Measurements from ENCODE around the gene PRR5L.

The PRR5L gene

DNA sequence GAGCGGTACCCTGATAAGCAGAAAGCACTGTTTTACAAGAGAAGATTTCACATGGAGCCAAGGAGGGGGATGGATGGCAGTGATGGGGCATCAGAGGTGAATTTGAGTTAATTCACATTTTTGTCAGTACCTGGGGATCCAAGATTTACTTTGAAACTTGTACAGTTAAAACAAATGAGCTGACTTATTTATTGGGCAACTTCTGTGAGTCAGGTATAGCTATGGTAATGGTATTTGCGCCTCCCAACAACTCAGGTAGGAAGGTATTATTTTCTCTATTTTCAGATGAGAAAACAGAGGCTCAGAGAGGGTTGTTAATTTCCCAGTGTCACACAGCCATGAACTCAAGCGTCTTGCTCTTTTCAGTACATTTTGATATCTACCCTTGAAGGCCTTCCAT lies 83.6 kb downstream of the PRR5L start:
- FAIRE-seq = no peak

DNA sequence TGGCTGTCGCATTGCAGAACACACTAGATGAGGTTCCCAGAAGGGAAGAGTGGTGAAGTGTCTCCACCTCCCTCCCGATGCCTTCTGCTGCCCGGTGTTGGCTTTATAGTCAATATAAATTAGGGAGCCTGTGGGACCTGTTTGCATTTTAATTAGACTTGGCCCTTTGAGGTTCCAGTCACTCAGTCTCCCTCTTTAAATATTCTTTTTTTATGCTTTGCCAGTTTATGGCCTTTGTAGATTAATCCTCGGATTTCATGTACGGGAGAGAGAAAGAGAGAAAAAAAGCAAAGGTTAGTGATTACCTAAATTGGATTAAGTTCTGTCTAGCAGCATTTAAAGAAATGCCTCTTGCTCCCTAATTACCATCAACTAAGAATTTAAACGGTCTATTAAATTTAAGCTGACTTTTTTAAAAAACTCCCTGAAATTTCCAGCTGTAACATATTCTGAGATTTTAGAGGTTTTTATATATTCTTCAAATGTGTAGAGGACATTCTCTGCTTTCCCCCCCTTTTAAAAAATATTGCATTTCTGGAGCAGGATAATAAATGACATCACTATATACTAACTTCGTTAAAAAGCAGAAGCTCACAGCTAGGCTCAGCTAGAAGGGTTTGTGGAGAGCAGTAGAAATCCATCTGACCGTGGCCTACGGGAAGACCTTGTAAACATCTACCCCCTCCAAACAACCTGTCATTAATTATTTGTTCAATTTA lies 84.4 kb downstream of the PRR5L start:
- FAIRE-seq = no peak

DNA sequence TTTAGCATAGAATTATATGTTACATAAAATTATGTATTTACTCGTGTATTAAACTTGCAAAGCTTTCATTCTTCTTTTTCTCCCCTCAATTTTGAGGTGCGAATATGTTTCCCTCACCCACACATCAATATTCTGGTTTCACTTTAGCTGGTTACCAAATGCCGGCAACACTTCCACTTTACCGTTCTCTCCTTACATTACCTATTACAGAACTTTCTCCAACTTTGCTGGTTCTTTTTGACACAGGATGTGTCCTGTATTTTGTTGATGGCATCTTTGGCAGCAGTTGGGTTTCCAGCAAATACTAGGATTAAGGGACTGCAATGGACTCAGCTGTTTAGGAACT lies 84.9 kb downstream of the PRR5L start:
- FAIRE-seq = no peak

DNA sequence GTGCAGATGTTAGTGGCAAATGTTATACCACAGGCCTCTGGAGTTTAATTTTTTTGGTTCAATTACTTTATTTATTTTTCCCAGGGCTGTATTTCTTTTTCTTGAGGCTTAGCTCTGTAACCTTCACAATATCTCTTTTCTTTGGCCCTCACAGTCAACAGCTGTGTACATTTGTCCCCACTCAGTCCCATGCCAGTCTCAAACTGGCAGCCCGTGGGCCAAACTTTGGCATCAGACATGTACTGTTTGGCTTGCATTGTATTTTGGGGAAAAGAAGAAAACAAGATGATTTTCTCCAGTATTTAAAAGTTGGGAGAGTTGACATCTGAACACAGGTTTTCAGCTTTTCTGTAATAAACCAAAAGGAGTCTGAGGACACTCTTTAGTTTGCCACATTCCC lies 87.1 kb downstream of the PRR5L start:
- no peak for FAIRE-seq

DNA sequence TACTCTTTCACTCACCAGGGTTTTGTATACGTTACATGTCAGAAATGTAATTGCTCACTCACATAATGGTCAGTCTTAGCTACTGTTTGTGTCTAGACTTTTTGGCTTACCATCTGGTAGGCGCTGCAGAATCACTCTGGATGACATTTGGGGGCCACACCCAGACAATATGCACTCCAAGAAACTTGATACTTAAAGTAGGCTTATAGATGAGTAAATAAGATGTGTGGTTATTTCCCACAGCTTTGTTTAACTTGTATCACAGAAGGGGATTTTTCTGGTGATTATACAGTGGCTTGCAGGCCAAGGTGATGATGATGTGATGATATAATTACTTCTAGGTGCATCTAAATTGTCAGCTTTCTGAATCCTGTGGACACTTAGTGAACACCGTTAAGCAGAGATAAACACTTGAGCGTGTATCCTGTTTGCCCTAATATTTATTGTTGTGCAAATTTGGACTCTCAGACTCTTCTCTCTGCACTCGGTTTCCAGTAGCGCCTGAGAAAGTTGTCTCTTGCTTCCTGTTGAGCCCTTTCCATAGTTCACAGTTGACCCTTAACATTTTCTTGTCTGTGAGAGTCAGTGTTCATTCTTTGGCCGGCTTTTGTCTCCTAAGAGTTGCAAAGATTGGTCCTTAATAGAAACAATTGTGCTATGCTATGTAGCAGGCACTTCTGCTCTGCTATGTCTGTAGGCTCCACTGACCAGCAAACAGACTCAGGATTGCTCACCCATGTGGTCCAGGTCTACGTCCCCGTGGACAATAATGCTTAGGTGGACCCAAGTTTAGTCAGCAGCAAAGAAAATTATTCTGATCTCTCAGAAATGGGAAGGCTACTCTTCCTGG lies 89.3 kb downstream of the PRR5L start:
- no peak for FAIRE-seq

DNA sequence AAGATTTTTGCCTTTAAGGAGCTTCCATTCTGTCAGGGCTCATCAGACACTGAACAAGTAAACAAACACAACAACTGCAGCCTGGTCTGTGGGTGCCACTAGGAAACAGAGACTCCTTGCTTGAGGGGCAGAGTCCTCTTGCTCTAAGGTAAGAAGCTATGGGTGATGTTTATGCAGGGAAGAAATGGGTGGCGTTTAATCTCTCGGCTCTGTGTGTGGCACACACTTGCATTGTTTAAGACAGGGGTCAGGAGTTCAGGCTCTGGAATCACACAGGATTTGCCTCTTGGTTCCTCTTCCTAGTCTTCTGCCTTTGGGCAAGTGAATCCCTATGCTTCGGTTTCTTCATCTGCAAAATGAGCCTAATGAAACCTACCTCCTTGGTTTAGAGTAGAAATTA lies 90.3 kb downstream of the PRR5L start:
- no peak for FAIRE-seq

DNA sequence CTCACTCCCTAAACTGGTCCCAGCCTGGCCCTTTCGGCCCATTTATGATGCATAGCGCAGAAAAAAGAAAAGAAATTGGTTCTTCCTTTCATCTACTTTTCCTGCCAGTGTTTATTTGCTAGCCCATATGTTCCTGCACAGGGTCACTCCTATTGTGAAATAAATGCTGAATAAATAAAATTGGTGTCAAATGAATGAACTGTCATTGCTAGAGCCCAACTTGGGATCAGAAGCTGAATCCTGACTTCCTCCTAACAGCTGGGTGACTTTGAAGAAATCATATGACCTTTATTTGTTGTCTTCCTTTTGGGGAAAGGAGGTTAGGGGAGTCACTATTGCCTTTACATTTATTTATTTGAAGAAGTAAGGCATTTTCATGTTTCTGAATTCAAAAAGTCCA lies 92.0 kb downstream of the PRR5L start:
- no peak for FAIRE-seq

DNA sequence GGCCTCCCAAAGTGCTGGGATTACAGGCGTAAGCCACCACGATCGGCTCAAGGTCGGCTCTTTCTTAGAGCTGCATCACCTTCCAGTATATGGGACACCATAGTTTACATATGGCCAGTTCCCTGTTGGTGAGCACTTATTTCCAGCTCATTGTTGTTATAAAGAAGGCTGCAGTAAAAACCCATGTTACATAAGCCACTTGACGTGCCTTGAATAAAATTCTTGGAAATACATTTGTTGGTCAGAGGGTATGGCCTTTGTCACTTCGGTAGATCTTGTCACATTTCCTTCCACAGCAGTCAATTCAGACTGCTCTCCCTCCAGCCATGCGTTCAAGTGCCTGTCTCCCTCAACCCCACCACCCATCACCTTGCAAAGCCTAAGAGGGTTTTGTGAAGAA lies 92.9 kb downstream of the PRR5L start:
- no peak for FAIRE-seq

DNA sequence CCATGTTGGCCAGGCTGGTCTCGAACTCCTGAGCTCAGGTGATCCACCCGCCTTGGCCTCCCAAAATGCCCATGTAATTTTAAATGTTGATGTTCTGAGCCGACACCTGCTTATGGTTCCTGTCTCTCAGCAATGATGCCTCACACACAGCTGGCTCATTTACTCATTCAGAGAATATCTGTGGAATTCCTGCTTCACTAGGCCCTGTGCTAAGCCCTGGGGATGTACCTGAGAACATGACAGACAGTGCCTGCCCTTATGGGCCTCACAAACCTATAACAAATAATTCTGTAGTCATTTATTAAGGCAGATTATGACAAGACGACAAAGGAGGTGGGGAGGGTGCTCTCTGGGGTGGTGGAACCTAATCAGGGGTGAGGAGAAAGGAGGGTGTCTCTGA lies 93.7 kb downstream of the PRR5L start:
- FAIRE-seq = no peak

DNA sequence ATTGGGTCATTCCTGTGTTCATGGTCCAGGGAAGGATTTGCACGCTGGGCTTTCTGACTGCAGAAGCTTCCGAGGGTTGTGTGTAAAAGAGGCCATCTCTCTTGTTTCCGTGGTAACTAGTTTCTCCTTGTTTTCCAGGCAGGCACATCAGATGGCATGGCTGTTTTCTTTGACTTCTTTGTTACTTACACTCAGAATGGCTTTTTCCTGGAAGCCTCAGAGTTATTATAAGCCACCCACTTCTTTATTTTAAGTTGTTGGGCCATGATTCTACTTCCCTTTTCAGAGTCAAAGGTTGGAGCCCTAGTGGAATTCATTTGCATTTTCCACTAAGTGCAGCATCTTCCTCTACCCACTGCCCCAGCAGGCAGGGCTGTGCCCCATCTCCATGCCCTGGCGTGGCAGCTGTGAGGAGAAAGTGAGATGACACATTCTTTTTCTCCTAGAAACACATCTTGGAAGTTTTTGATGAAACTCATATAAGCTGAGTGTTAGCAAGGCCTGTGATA lies 94.9 kb downstream of the PRR5L start:
- FAIRE-seq = no peak

DNA sequence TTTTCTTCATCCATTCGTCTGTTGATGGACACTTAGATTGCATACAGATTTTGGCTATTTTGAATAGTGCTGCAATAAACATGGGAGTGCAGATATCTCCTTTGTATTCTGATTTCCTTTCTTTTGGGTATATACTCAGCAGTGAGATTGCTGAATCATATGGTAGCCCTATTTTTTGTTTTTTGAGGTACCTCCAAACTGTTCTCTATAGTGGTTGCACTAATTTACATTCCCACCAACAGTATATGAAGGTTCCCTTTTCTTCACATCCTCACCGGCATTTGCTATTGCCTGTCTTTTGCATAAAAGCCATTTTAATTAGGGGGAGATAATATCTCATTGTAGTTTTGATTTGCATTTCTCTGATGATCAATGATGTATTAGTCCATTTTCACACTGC lies 96.1 kb downstream of the PRR5L start:
- FAIRE-seq = no peak

DNA sequence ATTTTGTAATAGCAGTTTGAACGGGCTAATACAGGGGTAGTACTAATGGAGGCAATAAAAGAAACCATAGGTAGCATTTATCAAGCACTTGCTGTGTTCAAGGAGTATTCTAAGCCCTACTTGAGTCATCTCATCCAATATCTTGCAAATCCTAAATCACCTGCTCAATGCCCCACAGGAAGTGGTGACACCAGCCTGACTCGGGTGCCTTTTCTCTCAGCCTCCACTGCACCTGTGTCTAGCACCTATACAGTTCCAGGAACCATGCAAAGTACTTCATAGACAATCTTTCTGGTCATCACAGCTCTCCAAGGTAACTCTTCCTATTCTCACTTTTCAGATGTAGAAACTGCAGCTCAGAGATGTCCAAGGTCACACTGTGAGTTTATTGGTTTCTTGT lies 98.0 kb downstream of the PRR5L start:
- FAIRE-seq = no peak

DNA sequence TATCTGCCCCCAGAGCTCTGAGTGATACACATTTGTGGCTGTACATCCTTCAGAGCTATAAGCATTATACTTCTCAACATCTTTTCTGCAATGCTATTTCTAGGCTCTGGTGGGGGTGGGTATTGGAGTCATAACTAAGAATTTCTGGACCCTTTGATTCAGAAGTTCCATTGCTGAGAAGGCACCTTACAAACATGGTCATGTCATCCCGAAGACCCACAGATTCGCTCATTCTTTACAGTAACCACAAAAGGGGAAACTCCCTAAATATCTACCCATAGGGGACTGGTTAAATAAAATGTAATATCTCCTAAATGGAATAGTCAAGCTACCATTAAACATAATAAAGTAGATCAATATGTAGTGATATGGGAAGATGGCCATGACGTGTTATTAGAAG lies 98.8 kb downstream of the PRR5L start:
- no peak for FAIRE-seq

DNA sequence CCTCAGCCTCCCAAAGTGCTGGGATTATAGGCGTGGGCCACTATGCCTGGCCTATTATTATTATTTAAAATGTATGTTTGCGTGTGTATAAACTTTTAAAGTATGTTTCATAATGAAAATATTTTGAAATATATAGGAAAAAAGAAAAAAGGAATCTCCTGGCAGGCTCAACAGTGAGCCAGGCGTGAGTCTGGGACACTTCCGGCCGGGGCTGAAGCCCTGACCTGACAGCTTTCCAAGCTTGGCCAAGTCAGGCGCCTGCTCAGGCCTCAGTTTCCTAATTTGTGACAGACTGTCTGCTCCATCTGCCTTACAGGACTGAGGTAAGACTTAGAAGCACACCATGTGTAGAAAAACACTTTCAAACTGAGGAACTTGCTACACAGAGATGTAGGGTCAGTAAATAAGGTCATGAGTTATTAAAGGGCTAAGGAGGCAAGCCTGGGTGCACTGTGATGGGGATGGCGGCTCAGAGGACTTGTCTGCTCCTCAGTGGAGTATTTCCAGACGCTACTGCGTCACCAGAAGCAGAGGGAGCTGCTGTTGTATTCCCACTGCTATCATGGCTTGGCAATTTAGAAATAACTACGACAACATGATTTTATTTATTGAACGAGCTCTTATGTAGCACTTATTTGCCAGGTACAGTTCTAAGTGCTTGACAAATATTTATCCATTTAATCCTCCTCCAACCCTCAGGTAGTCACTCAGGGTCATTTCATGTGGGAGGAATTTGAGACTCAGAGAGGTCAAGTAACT lies 100.1 kb downstream of the PRR5L start:
- no peak for FAIRE-seq

DNA sequence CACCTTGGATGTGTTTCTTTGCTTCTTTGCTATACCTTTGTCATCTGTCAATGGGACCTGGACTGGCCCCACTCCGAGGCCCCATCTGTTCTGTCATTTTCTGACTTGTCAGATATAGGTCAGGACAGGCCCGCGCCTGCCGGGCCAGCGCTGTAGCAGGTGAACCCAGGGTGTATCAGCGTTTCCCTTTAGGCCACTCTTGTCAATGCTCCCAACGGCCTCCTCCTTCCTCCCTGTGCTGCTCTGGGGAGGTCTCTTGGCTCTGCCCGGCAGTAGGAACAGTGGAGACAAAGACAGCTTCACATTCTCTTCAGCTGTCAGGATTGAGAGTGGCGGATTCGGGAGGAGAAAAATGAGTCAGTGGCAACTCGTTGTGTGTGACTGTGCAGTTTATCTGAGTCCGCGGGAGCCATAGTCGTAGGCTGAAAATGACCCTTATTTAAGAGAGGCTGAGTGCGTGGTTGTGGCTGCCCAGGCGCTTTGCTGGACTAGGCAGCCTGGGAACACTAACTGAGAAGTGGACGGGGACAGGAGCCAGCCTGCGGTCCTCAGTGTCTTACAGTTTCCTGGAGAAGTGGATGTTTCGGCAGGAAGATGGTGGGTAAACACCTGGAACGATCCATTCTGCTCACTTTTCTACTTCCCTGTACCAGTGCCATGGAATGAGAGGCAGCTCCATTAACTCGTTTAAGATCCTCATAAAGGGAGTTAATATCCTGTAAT lies 102.3 kb downstream of the PRR5L start:
- no peak for FAIRE-seq

DNA sequence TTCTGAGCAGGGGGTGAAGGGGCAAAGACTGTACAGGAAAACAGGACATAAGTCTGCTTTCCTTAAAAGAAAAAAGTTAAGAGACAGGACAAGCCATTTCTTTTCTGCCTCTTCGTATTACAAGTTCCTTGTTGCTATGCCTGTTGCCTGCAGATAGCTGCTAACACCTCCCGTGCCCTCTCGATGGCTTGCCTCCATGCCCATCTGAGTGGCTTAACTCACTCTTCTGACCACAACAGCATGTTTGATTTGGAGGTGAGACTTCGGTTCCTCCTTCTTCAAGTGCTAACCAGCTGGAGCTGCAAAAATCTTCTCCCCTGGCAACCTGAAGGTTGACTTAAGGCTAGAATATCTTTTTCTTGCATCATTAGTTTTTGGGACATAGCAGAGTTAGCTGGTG lies 103.1 kb downstream of the PRR5L start:
- no peak for FAIRE-seq

DNA sequence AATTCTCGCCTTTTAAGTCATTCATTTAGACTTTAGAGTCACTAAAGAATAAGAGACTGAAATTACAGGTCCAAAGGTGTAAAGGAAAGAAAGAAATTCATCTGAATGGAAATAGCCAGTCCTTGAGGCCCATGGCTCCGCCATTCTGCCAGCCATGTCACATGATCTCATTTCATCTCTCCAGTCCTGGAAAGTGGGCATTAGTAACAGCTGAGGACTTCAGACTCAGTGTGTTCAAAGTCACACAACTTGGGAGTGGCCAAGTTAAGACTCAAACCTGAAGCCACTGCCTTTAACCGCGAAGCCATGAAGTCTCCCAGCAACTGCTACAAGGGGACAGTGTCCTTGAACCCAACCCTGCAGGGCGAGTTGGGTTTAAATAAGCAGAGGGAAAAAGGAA lies 103.7 kb downstream of the PRR5L start:
- FAIRE-seq = no peak

DNA sequence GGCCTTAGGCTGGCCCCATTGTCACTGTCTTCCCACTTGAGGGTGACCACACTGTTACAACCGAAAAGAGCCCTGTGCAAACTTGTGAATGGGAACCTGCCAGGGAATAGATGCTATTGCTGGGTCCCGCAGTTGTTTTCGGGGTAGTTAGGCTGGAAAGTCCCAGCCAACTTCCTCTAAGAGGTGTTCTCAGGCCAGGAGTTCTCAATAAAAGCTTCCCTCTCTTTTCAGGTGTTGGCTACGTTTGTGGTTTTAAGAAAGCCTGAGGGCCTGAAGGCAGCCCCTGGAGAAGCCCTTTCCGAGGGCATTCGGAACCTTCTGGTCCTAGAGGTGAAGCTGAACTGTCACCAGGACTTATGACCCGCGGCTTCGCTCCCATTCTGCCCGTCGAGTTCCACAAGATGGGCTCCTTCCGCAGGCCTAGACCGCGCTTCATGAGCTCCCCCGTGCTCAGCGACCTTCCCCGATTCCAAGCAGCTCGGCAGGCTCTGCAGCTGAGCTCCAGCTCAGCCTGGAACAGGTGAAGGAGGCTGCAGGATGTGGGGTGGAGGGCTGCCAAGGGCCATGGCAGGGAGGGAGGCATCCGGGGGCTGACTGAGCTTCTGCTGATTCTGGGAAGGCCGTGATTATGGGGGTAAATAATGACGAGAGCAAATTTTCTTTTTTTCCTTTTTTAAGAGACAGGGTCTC lies 104.8 kb downstream of the PRR5L start:
- FAIRE-seq = no peak

DNA sequence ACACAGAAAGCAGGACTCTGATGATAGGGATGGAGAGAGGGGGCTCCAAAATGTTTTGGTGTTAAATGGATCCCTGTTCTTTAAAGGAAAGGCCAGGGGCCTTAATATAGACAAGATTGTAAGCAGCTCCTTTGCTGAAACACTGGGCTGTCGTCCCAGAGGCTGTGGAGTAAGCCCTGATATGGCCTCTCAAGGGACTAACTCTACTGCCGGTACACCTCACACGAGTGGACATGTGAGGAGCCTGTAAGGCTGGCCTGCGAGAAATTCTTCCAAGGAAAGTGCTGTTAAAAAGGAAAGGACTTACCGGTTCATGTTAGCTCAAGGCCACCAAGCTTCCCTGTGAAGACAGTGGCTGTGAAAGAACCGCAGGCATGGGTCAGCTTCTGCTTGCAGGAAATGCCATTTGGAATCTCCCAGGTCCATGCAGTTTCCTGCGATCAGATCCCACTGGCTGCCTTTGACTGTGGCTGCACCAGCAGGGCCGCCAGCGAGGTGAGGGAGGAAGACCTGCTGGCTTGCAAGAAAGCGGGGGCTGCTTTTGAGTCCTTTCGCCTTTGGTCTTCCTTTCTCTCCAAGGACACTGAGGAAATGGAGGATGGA lies 106.6 kb downstream of the PRR5L start:
- no peak for FAIRE-seq

DNA sequence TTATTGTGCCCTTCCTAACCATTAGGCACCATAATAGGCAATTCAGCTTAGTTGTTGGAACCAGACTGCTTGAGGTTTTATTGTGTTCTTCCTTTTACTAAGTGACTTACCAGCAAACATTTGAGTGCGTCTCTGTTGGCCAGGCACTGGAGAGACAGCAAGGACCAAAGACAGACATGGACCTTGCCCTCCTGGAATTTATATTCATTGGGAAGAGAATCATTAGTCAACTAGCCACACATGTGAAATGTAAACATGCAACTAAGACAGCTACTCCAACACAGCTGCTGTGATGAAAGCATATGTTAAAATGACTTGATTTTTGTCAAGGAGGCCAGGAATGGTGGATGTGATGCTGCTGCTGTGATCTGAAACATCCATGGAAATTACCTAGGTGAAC lies 107.6 kb downstream of the PRR5L start:
- FAIRE-seq = no peak

DNA sequence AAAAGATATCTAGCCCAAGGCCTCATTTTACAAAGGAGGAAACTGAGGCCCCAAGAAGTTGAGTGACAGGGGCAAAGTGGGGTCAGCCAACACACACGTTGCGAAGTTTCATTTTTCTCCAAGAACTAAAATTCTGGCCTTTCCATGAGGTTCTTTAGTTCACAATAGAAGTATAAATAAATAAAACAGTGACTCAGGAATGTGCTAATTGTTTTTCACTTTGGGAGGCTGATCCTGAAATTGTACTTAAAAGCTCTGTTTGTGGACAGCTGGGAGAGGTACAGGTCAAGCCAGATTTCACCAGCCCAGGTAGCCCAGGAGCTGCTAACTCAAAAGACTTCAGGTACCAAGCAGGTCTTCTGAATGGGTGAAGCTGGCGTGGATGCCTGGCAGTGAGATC lies 108.7 kb downstream of the PRR5L start:
- FAIRE-seq = no peak

Measured in endometrium (tissue), 2 donors.